CD14-positive monocyte (primary cell): Measurements from ENCODE around the gene PREX1. TPM values are rescaled to one million over a fixed set of nuclear protein-coding genes. Genes with fewer than 3 reads are reported as not detected.

Source experiments
- DNase-seq, 3 donors: peaks; one replicate each; pipeline ENCODE4 v3.0.0-alpha.2; 2011 to 2022
- H2AFZ ChIP-seq: 2 replicates; pipeline ENCODE4 v1.6.0; 2012; ENCODE audit warnings: mild to moderate bottlenecking, low read depth, low read length, inconsistent platforms; ENCODE audit not compliant: insufficient read depth, poor library complexity, severe bottlenecking
- H3K27ac ChIP-seq, 2 donors: 1 replicate in 1 of 2; 2 replicates in 1 of 2; pipeline ENCODE4 v1.5.1; 2012 to 2013; ENCODE audit warnings: low read length in 2 of 2, control low read depth in 1 of 2, inconsistent platforms in 1 of 2, low read depth in 1 of 2, mild to moderate bottlenecking in 1 of 2
- H3K27me3 ChIP-seq, 2 donors: one replicate each; pipeline versions ENCODE4 v1.6.0 to v1.6.1; 2011 to 2013; ENCODE audit warnings: low read length in 2 of 2; ENCODE audit not compliant: control insufficient read depth in 2 of 2, insufficient read depth in 2 of 2
- H3K36me3 ChIP-seq, 2 donors: replicated peaks in 1 of 2; 1 replicate in 1 of 2; 2 replicates in 1 of 2; pipeline versions ENCODE4 v1.5.1 to v1.6.1; 2012 to 2013; ENCODE audit warnings: low read length in 2 of 2, control low read depth in 1 of 2, inconsistent platforms in 1 of 2, mild to moderate bottlenecking in 1 of 2; ENCODE audit not compliant: insufficient read depth in 2 of 2, control insufficient read depth in 1 of 2
- H3K4me1 ChIP-seq, 2 donors: 1 replicate in 1 of 2; 2 replicates in 1 of 2; pipeline versions ENCODE4 v1.5.1 to v1.6.1; 2012 to 2013; ENCODE audit warnings: low read length in 2 of 2, control low read depth in 1 of 2, inconsistent platforms in 1 of 2, mild to moderate bottlenecking in 1 of 2, moderate library complexity in 1 of 2; ENCODE audit not compliant: insufficient read depth in 2 of 2, control insufficient read depth in 1 of 2
- H3K4me2 ChIP-seq: replicated peaks from 2 replicates; pipeline ENCODE3; 2012; ENCODE audit warnings: low read length, moderate library complexity, mild to moderate bottlenecking; ENCODE audit not compliant: poor library complexity, severe bottlenecking; ENCODE audit errors: extremely low read depth
- H3K4me3 ChIP-seq, 3 experiments: fragments of 200-600 bp in 1 of 3; sonication (generic) in 1 of 3; replicated peaks in 1 of 3; 1 replicate in 2 of 3; 2 replicates in 1 of 3; pipeline ENCODE4 v1.5.1; 2011 to 2013; ENCODE audit warnings: low read length in 3 of 3, mild to moderate bottlenecking in 3 of 3, control low read depth in 2 of 3, low read depth in 2 of 3, inconsistent platforms in 1 of 3, moderate library complexity in 1 of 3
- H3K79me2 ChIP-seq: 2 replicates; pipeline ENCODE4 v1.6.0; 2012; ENCODE audit warnings: mild to moderate bottlenecking, control low read depth, inconsistent platforms, low read length, moderate library complexity; ENCODE audit not compliant: insufficient read depth
- H3K9ac ChIP-seq: 2 replicates; pipeline ENCODE4 v1.6.0; 2017; ENCODE audit warnings: low read length, mild to moderate bottlenecking; ENCODE audit not compliant: insufficient read depth, poor library complexity, severe bottlenecking
- H3K9me3 ChIP-seq, 2 donors: replicated peaks in 1 of 2; 1 replicate in 1 of 2; 2 replicates in 1 of 2; pipeline versions ENCODE4 v1.5.1 to v1.6.1; 2012 to 2013; ENCODE audit warnings: low read length in 2 of 2, control low read depth in 1 of 2; ENCODE audit not compliant: control insufficient read depth in 1 of 2, insufficient read depth in 1 of 2
- H4K20me1 ChIP-seq: 2 replicates; pipeline ENCODE4 v1.6.0; 2012; ENCODE audit warnings: mild to moderate bottlenecking, low read length, control low read depth, moderate library complexity; ENCODE audit not compliant: insufficient read depth
- H3K27ac Mint-ChIP-seq, 7 donors: one replicate each; pipeline ENCODE4 v1.8.0; 2020; ENCODE audit warnings: mild to moderate bottlenecking in 7 of 7, mixed read lengths in 7 of 7, moderate library complexity in 6 of 7, inconsistent platforms in 2 of 7
- H3K27me3 Mint-ChIP-seq, 3 donors: one replicate each; pipeline ENCODE4 v1.8.0; 2021 to 2022; ENCODE audit warnings: low read depth in 3 of 3, mild to moderate bottlenecking in 3 of 3, mixed read lengths in 3 of 3, moderate library complexity in 3 of 3, inconsistent platforms in 1 of 3
- H3K36me3 Mint-ChIP-seq, 2 donors: one replicate each; pipeline ENCODE4 v1.8.0; 2020; ENCODE audit warnings: mixed read lengths in 2 of 2, inconsistent platforms in 1 of 2, mild to moderate bottlenecking in 1 of 2
- H3K4me1 Mint-ChIP-seq: one replicate; pipeline ENCODE4 v1.8.0; 2020; ENCODE audit warnings: mild to moderate bottlenecking, mixed read lengths
- H3K4me3 Mint-ChIP-seq, 2 donors: one replicate each; pipeline ENCODE4 v1.8.0; 2020; ENCODE audit warnings: mild to moderate bottlenecking in 2 of 2, mixed read lengths in 2 of 2, moderate library complexity in 1 of 2
- H3K9me3 Mint-ChIP-seq, 7 donors: one replicate each; pipeline ENCODE4 v1.8.0; 2020 to 2022; ENCODE audit warnings: mixed read lengths in 7 of 7, mild to moderate bottlenecking in 6 of 7, moderate library complexity in 6 of 7, inconsistent platforms in 2 of 7
- WGBS: methylation state at CpG from one replicate; pipeline ENCODE4 v1.1.5; 2013; ENCODE audit warnings: missing lambda C conversion rate; ENCODE audit not compliant: insufficient coverage; 5-methylcytosine and 5-hydroxymethylcytosine counted together
- intact Hi-C, 2 donors: fragments of 100-400 bp; cut with micrococcal nuclease; formaldehyde crosslinking; loops; one replicate each; pipeline versions ENCODE4 v1.15.0 to v1.15.1; 2023
- polyA plus RNA-seq, 3 donors: library from polyadenylated mRNA; depleted of rRNA in 1 of 3; unstranded in 2 of 3; stranded (reverse) in 1 of 3; fragments of 300-500 nt in 2 of 3; fragments of >200 nt in 1 of 3; fragmentation: Illumina TruSeq in 2 of 3; gene quantifications; 1 replicate in 2 of 3; 2 replicates in 1 of 3; pipeline ENCODE4 v1.2.3, GENCODE V29; 2012 to 2021
- TF ChIP-seq, protein P1 (sequence below): fragments of 200-600 bp; IDR thresholded peaks from one replicate; pipeline ENCODE4 v1.8.0; 2022; ENCODE audit warnings: antibody characterized with exemption, mild to moderate bottlenecking

PREX1 gene
- polyA plus RNA-seq, 3 donors: 24.3 to 114 (median 27.5) TPM

DNA sequence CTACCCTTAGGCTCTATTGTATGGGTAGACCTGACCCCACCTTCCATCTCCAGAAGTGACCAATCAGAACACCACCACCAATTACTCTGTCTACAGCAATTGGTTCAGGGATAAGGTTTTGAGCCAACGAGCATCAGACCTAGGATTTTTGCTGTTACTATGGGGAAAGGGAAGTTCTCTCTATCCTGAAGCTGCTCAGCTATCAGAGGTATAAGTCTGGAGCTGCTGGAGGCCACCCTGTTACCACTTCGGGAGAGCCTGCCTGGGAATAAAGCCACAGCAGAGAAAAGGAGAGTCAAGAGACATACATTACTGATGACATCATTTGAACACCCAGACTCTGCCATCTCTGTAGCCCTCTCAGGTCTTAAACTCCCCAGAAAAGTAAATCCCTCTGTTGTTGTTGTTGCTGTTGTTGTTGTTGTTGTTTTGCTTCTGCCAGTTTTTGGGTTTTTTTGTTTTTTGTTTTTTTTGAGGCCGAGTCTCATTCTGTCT lies 94.5 kb downstream of the PREX1 start:
- no peak overlapping the region for H2AFZ ChIP-seq
- no peak overlapping the region for H3K4me2 ChIP-seq
- intact Hi-C loops: no loop called here
- H3K36me3 Mint-ChIP-seq: peaks cover 93 to 100% of the 10 kb centered on the region in 2 donors
- no peak for DNase-seq
- no peaks in the 10 kb centered on the region for H3K9me3 ChIP-seq
- H3K27ac Mint-ChIP-seq: peak overlapping the region in 5 of 7 donors; percentile 13 to 76 (median 47)
- H4K20me1 ChIP-seq: peaks cover 100% of the 10 kb centered on the region
- TF ChIP-seq, protein P1, sequence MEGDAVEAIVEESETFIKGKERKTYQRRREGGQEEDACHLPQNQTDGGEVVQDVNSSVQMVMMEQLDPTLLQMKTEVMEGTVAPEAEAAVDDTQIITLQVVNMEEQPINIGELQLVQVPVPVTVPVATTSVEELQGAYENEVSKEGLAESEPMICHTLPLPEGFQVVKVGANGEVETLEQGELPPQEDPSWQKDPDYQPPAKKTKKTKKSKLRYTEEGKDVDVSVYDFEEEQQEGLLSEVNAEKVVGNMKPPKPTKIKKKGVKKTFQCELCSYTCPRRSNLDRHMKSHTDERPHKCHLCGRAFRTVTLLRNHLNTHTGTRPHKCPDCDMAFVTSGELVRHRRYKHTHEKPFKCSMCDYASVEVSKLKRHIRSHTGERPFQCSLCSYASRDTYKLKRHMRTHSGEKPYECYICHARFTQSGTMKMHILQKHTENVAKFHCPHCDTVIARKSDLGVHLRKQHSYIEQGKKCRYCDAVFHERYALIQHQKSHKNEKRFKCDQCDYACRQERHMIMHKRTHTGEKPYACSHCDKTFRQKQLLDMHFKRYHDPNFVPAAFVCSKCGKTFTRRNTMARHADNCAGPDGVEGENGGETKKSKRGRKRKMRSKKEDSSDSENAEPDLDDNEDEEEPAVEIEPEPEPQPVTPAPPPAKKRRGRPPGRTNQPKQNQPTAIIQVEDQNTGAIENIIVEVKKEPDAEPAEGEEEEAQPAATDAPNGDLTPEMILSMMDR: no peak
- H3K4me1 Mint-ChIP-seq: peaks cover 62% of the 10 kb centered on the region
- H3K27ac ChIP-seq: peak overlapping the region in 1 of 2 donors; percentile 12
- H3K4me3 Mint-ChIP-seq: no peak overlapping the region
- H3K9me3 Mint-ChIP-seq: peaks cover 0 to 1% (median 0%) of the 10 kb centered on the region in 7 donors
- no peak overlapping the region for H3K9ac ChIP-seq
- H3K27me3 ChIP-seq: no peaks in the 10 kb centered on the region
- no peak overlapping the region for H3K4me3 ChIP-seq
- H3K4me1 ChIP-seq: peaks cover 23 to 26% of the 10 kb centered on the region in 2 donors
- peaks cover 89% of the 10 kb centered on the region for H3K79me2 ChIP-seq
- H3K27me3 Mint-ChIP-seq: peaks cover 0 to 2% (median 0%) of the 10 kb centered on the region in 3 donors
- peaks cover 86 to 100% of the 10 kb centered on the region in 2 donors for H3K36me3 ChIP-seq
- no CpG with 5 or more reads among the region's 3 CpGs for WGBS

DNA sequence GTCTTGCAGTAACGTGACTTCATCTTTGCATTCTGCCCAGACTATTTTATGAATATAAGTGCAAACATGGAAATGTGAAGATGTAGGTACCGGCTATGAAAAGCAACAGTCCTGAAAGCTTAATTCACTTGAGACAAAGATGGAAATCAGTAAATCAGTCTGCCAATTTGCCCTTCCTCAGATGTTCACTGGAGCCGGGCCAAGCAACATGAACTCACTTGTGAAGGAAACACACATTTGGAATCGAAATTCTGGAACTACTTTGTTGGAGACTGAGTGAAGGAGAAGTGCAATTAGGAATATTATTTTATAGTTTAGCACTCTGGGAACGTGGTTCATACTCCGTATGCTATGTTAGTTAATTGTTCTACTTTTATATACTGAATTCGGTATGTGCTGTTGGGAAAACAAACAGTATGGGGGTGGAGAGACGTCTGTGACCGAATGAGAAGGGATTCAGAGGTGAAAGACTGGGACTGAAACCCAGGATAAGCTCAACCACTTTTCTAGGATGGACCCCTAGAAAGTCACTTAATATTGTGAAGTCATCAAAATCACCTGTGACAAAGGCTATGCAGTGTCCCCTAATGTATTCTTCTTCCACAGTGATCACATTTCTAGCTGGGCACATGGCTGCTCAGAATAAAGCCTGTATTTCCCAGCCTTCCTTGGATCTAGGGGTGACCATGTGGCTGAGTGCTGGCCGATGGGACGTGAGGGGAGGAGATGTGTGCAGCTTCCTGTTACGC lies 95.5 kb downstream of the PREX1 start:
- Mint-ChIP-seq H3K4me3 (no peak overlapping the region), H3K9me3 (peaks cover 0 to 1% (median 0%) of the 10 kb centered on the region in 7 donors), H3K36me3 (peaks cover 93 to 100% of the 10 kb centered on the region in 2 donors), H3K27me3 (peaks cover 0 to 2% (median 0%) of the 10 kb centered on the region in 3 donors), H3K4me1 (peaks cover 51% of the 10 kb centered on the region), H3K27ac (peak overlapping the region in 1 of 7 donors; percentile 13)
- H3K36me3 ChIP-seq: peaks cover 90 to 100% of the 10 kb centered on the region in 2 donors
- H2AFZ ChIP-seq: no peak overlapping the region
- H3K27ac ChIP-seq: peak overlapping the region in 1 of 2 donors; percentile 41
- H3K79me2 ChIP-seq: peaks cover 89% of the 10 kb centered on the region
- no peaks in the 10 kb centered on the region for H3K9me3 ChIP-seq
- WGBS: 80% methylated on average over 6 of the region's 12 CpGs
- peaks cover 14 to 20% of the 10 kb centered on the region in 2 donors for H3K4me1 ChIP-seq
- no peak overlapping the region for H3K9ac ChIP-seq
- H3K4me2 ChIP-seq: no peak overlapping the region
- TF ChIP-seq, protein P1: no peak
- peaks cover 100% of the 10 kb centered on the region for H4K20me1 ChIP-seq
- no peak overlapping the region for H3K4me3 ChIP-seq
- DNase-seq: no peak
- intact Hi-C loops: no loop called here
- H3K27me3 ChIP-seq: no peaks in the 10 kb centered on the region
